ENCODE data around the gene CTNNA1. TPM values are rescaled to one million over a fixed set of nuclear protein-coding genes. Genes with fewer than 3 reads are reported as not detected.
"Not testable (repeated sequence)": the region's sequence is repeated elsewhere in the genome, so short reads cannot be mapped to it uniquely, and the experiment has no call there.

CTNNA1 gene
- total RNA-seq, 1 experiment from 2014 or later = 268 TPM

DNA sequence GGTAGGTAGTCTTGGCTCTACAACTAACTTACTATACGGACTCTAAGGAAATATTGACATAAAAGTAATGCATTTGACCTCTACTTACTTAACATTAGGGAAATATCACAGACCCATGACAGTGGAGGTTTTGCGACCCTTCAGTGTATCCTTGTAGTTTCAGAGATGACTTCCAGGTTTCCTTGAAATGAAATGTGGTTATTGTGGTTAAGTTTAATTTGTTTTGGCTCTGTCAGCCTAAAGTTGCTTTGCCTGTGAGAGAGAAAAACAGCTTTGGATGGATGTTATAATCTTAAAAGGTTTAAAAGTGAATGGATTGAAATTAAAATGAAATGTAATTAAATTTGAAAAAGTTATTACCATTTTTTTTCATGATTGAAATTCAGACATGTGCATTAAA lies 79.0 kb downstream of the CTNNA1 start:
- in situ Hi-C loops (cut with HindIII; ENCODE audit: low pct_unique_long_range_greater_than_20kb, low sequenced_read_pairs) = no loop called here
- no peak for DNase-seq (ENCODE audit: low read depth)

DNA sequence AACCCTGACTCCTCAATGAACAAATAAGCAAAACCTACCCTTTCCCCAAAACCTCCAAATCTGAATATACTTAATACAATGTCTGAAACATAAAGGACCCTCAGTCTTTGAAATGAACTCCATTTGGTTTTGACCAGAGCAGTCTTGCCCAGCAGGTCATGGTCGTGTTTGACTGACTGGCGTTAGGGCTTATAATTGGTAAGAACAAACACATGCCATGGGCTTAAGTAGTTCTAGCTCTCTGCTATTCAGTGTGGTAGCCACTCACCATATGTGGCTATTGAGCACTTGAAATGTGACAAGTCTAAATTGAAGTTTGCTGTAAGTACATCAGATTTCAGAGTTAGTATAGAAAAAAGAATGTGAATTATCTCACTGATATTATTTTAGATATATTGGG lies 79.9 kb downstream of the CTNNA1 start:
- in situ Hi-C loops (cut with HindIII; ENCODE audit: low pct_unique_long_range_greater_than_20kb, low sequenced_read_pairs) = no loop called here
- DNase-seq (ENCODE audit: low read depth) = no peak

DNA sequence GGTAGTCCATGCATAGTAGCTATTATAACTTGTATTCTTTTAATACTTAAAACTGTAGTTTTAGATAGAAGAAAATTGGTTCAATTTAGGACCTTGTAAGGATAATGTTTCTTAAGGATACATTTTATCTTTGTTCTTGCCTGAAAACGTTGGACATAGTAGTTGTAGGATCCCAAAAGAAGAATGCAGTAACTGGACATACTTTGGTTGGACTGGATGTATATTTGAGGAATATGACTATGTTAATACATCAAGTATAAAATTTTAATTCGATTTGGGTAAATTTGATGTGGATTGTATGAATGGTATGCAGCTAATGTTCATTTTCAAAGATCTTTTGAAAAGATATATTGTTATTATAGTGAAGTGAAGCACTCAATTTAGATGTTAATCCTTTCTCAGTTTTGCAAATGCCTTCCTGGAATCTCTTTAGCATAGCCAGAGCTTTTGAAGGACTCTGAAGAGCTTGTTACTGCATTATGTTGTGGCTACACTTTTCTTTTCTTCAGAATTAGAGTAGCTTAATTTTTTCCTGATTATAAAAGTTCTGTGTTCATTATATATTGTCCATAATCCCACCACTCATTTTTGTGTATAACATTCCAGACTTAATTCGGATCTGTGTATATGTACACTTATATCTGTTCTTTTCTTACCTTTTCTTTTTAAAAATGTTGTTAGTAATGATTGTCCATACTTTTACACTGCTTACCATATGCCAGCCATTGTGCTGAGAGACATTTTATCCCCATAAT lies 80.7 kb downstream of the CTNNA1 start:
- DNase-seq (ENCODE audit: low read depth) = no peak
- in situ Hi-C loops (cut with HindIII; ENCODE audit: low pct_unique_long_range_greater_than_20kb, low sequenced_read_pairs) = no loop called here

DNA sequence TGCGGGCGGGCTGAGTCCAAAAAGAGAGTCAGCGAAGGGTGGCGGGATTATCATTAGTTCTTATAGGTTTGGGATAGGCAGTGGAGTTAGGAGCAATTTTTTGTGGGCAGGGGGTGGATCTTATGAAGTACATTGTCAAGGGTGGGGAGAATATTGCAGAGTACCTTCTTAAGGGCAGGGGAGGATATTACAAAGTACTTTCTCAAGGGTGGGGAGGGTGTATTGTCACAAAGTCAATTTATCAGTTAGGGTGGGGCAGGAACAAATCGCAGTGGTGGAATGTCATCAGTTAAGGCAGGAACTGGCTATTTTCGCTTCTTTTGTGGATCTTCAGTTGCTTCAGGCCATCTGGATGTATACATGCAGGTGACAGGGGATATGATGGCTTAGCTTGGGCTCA lies 81.6 kb downstream of the CTNNA1 start:
- DNase-seq (ENCODE audit: low read depth); in situ Hi-C loops (cut with HindIII; ENCODE audit: low pct_unique_long_range_greater_than_20kb, low sequenced_read_pairs): not testable (repeated sequence)

DNA sequence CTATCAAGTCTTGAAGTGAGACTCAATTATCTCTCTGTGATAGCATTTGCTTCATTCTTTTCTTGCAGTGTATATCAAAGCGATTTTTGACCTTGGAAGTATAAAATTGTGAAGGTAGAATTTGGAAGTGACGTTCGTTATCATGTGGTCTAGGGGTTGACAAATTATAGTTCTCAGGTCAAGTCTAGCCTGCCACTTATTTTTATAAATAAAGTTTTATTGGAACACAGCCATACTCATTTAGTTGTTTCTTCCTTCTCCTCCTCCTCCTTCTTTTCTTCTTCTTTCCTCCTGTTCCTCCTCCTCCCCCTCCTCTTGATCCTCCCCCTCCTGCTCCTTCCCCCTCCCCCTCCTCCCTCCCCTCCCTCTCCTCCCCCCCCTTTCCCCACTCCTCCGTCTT lies 83.9 kb downstream of the CTNNA1 start:
- in situ Hi-C loops (cut with HindIII; ENCODE audit: low pct_unique_long_range_greater_than_20kb, low sequenced_read_pairs) = no loop called here
- DNase-seq (ENCODE audit: low read depth) = no peak

DNA sequence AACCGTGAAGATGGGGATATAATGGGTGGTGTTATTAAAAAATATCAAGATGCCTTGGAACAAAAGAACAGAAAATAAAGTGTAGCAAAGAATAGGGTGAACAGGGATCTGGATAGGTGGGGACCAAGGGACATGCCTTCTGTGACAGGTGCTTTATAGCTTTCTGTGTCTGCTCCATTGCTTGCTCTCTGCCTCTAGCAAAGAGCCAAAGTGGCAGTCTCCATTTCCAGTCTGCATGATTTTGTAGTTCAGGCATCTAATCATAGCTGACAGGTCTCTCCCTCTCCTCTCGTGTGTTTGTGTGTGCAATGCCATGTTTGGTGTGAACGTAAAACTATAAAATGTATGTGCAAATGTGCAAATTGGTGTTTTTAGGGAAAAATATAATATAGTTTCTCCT lies 86.9 kb downstream of the CTNNA1 start:
- no peak for DNase-seq (ENCODE audit: low read depth)
- in situ Hi-C loops (cut with HindIII; ENCODE audit: low pct_unique_long_range_greater_than_20kb, low sequenced_read_pairs) = no loop called here

DNA sequence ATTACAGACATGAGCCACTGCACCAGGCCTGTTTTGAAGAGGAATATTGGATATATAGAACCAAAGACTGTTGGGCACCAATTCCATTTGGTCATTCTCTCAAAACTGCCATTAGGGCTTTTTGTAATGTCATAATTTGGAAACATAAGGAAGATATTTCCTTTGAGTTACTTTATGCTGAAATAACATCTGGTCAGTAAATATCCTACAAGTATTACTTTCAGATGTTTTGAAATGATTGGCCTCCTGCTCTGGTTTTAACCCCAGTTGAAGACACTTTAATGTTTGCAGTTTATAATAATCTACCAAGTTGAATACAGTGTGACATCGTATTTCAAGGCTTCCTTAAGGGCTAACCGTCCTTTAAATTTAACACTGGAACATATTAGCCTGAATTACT lies 88.3 kb downstream of the CTNNA1 start:
- in situ Hi-C loops (cut with HindIII; ENCODE audit: low pct_unique_long_range_greater_than_20kb, low sequenced_read_pairs) = no loop called here
- DNase-seq (ENCODE audit: low read depth) = no peak

DNA sequence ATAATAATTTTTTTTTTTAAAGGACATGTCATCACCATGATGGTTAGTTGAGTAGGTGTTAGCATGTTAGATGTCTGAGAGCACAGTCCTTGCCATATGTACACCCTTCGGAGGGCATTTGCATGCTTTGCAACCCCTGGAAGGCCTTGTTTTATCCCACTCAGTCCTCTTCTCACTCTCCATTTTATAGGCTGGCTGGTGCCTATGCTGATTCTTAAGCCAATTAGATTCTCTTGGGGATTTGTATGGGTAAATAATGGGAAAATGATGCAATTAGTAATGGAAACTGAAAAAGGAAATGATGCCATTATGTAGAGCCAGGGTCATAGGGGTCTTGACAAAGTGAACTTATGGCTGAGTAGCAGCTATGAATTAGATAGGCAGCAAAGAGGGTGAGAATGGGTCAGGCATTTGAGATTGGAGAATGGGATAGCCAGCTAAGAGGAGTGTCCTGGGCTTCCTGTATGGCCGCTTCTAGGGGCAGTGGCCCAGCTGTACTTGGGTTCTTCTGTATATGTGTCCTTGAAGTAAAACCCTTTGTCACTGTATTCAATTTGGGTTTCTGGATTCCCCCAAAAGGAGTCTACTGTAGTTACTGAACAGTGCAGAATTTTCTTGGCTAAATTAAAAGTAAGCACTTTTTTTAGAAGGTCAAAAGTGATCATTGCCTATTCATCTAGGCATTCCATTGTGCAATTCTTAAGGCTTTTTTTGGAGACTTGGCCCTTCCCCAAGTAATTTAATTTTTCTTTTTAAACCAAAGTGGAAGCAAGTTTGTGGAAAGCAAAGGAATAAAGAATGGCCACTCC lies 90.3 kb downstream of the CTNNA1 start:
- in situ Hi-C loops (cut with HindIII; ENCODE audit: low pct_unique_long_range_greater_than_20kb, low sequenced_read_pairs) = no loop called here
- DNase-seq (ENCODE audit: low read depth) = no peak

DNA sequence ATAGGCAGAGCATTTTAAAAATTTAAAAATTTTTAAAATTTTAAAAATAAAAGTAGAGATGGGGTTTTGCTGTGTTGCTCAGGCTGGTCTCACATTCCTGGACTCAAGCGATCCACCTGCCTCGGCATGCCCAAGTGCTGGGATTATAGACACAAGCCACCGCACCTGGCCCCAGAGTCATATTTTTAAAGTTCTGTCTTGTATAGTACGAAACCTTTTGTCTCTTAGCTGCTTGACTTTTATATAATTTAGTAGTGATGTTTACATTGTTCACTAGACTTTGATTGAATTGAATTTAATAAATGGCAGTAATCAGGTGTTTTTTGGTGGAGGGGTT lies 90.9 kb downstream of the CTNNA1 start:
- in situ Hi-C loops (cut with HindIII; ENCODE audit: low pct_unique_long_range_greater_than_20kb, low sequenced_read_pairs) = no loop called here
- no peak for DNase-seq (ENCODE audit: low read depth)

DNA sequence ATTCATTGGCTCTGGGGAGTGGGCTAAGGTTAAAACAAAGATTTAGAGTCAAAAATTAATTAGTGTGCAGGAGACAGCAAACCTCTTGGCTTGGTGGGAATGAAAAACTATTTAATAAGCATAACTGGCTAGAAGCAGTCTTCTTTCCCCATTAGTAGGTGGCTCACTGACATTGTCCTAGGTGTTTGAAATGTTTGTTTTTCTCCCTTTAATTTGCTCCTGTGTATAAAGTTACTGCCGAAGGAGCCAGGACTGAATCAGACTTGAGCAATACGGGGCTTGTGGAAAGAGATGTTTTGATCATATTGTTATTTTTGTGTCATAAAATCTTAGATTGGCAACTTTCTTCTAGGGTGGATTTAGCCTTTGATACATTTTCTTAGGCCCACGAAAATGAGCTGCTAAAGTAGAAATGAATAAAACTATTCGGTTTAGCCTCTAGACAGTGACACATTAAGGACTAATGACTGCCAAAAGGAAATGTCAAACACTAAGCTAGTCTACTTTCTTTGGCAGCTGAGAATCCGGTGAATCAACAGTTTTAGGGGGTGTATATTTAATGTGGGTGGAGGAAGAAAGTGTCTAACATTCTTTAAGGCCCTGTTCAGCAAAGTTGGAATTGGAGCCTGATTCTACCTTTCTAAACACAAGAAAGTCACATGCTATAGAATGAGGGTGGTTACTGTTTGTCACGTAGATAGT lies 91.7 kb downstream of the CTNNA1 start:
- in situ Hi-C loops (cut with HindIII; ENCODE audit: low pct_unique_long_range_greater_than_20kb, low sequenced_read_pairs) = no loop called here
- DNase-seq (ENCODE audit: low read depth) = no peak

DNA sequence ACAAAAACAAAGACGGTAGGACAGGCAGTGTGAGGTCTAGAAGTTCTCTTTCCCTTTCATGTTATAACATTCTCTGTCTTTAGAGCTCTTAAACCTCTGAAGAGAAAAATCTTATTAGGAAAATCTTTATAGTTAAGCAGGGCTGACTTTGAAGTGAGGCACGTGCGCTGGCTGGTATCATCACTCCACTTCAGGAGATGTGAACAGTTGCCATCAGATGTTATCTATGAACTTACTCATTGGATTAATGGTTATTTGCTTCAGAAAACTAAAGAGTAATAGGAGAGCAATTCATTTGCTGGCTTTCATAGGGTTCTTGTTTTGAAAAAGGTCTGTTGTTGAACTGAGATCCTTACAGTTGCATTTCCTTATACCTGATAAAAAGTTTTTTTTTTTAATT lies 96.2 kb downstream of the CTNNA1 start:
- DNase-seq (ENCODE audit: low read depth) = no peak
- in situ Hi-C loops (cut with HindIII; ENCODE audit: low pct_unique_long_range_greater_than_20kb, low sequenced_read_pairs) = no loop called here

DNA sequence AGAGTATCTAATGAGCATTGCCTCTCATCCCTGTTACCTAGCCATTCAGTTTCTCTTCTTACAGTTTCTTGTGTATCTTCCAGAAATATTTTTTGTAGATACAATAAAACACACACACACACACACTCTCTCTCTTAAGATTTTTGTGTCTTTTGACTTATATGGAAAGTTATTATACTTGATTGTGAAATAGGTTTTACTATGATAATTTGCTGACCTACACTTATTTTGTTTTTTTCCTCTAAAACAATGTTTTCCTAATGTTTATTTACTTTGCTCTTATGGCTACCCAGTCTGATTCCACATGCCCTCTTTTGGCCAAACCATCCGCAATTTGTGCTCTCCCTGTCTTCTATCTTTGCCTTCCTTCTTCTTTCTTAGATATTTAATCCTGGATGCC lies 96.7 kb downstream of the CTNNA1 start:
- DNase-seq (ENCODE audit: low read depth) = no peak
- in situ Hi-C loops (cut with HindIII; ENCODE audit: low pct_unique_long_range_greater_than_20kb, low sequenced_read_pairs) = no loop called here

DNA sequence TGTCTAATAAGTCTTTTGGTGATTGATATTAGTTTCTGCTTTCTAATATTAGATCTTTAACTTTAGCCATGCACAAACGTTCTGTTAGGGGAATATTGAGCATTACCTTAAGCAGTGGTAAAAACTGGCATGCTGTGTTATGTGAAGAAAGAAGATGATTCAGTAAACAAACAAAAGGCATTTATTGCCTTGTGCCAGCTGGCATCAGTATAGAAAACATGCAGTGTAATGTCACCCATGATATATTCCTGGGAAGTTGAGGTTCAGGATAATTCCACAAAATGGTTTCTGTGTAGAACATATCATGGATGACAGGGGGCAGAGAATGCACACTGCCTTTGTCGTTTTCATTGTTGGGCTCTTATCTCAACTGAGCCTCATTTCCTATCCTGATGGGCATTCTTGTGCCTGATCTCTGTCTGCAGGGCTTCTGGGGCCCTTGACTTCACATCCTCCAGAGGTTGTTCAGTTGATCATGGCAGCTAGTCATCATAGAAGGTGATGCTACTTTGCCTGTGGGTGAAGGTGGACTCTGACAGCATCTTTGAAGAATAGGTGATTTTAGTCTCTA lies 97.7 kb downstream of the CTNNA1 start:
- DNase-seq (ENCODE audit: low read depth) = no peak
- in situ Hi-C loops (cut with HindIII; ENCODE audit: low pct_unique_long_range_greater_than_20kb, low sequenced_read_pairs) = no loop called here

DNA sequence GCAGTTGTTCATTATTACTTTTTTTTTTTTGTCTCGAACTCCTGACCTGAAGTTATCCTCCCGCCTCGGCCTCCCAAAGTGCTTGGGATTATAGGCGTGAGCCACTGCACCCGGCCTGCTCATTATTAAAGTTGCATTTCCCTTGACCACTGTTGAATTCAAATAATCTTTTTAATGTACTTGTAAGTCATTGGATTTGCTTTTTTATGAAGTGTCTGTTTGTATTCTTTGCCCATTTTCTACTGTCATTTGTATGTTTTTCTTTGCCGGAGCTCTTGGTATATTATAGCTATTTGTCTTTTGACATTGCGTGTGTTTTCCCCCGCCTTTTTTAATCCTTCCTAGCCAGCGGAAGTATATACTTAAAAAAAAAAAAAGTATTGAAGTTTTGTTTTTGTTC lies 99.9 kb downstream of the CTNNA1 start:
- DNase-seq (ENCODE audit: low read depth) = no peak
- in situ Hi-C loops (cut with HindIII; ENCODE audit: low pct_unique_long_range_greater_than_20kb, low sequenced_read_pairs) = no loop called here

DNA sequence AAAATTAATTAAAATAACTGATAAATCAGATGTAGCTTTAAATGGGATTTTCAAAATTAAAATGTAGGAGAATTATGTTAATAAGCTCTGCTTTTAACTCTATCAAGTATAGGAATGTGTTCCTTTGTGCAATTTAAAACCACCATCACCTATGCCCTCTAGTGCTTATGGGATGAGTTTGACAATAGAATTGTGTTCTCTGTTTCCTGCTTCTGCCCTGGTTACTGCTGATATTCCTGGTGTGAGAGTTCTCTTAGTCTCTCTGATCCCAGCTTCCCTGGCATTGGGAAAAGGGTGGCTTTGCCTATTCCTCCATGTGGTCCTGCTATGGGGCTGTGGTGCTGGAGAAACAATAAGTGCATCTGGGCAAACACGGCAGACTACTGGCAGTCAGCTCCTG lies 113.8 kb downstream of the CTNNA1 start:
- no peak for DNase-seq (ENCODE audit: low read depth)
- in situ Hi-C loops (cut with HindIII; ENCODE audit: low pct_unique_long_range_greater_than_20kb, low sequenced_read_pairs) = no loop called here

DNA sequence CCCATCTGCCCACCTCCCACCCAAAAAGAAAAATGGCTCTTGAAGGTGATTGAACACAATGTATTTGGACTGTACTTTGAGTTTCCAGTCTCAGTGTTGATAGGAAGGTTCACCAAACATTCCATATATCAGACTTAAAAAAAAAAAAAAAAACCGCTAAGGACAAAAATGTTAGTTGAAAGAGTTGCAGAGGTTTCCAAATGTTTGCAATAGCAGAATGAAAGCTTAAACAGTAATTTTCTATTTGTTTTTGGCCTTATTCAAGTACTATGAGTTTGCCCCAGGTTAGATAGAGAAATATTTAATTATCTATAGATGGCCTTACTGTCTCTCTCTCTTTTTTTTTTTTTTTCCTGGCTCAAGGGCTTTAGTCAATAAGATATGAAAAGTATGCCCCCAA lies 115.8 kb downstream of the CTNNA1 start:
- in situ Hi-C loops (cut with HindIII; ENCODE audit: low pct_unique_long_range_greater_than_20kb, low sequenced_read_pairs) = no loop called here
- DNase-seq (ENCODE audit: low read depth) = no peak

DNA sequence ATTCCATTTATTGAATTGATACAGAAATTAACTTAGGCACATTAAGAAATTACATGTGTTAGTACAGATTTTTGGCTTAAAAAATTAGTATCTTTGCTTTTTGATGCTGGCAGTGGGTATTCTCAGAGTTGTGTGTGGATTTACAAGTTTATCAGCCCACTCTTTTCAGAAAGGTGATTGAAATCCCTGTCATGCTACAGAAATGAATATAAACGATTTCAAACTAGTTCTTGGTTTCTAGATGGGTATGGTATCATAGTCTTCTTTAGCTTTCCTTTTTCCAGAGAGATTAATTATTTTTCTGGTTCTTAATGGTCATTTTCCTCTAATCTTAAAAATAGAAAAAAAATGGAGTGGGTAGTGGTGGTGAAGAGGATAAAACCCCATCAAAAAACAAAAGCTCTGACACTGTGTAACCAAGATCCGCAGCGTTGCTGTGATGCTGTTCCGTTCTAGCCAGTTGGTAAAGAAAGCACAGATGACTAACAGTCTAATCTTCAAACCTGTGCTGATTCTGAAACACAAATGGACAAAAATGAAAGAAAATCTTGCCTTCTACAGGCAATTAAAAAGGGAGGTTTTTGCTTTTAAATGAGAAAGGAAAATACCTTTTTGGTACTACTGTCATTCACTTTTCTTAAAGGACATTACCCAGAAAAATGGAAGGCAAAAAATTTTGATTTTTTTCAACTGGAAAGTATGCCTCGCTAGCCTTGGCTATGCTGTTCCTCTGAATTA lies 116.7 kb downstream of the CTNNA1 start:
- in situ Hi-C loops (cut with HindIII; ENCODE audit: low pct_unique_long_range_greater_than_20kb, low sequenced_read_pairs) = no loop called here
- no peak for DNase-seq (ENCODE audit: low read depth)

DNA sequence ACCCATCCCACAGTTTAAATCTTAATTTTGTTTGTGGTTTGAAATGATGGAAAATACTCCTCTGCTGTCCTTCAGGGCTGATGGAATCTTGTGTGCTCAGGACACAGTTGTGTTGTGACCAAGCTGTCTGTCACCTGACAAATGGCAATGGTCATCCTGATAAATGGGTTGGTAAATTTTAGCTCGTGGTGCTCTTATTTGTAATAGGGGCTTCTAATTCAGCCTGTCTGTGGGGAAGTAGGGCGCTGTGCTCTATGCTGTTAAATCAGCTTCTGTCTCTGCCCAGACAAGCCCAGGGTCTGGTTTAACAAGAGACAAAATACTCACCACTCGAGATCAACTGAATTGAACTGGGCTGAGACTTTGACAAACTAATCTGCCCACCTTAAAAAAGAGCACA lies 117.4 kb downstream of the CTNNA1 start:
- in situ Hi-C loops (cut with HindIII; ENCODE audit: low pct_unique_long_range_greater_than_20kb, low sequenced_read_pairs) = no loop called here
- DNase-seq (ENCODE audit: low read depth) = no peak

Data from Caki2 (cell line).